Lower leg skin (tissue), 3 donors: ENCODE measurements around the gene PCDH15.

Experiments used
- CTCF ChIP-seq, 3 donors: fragments of 450-650 bp; IDR thresholded peaks; one replicate each; pipeline ENCODE4 v1.5.1; 2016; ENCODE audit warnings: antibody characterized with exemption in 3 of 3, mild to moderate bottlenecking in 3 of 3, moderate library complexity in 2 of 3
- POLR2A ChIP-seq, 2 donors: fragments of 450-650 bp; IDR thresholded peaks; one replicate each; pipeline ENCODE4 v1.6.1; 2016 to 2017; ENCODE audit warnings: antibody characterized with exemption in 2 of 2, mild to moderate bottlenecking in 1 of 2, moderate library complexity in 1 of 2

GRCh38 chr10:54653518-54653917 lies 147.5 kb downstream of the PCDH15 start:
- TF ChIP-seq CTCF (IDR thresholded peaks at IDR 0.05) (no peak), POLR2A (IDR thresholded peaks at IDR 0.05) (no peak)
